Activated naive CD8-positive, alpha-beta T cell (primary cell): ENCODE measurements around the gene RAC2.

Source experiments
- H3K27ac Mint-ChIP-seq: one replicate; pipeline ENCODE4 v1.8.0; 2021; ENCODE audit warnings: mixed read lengths
- H3K27me3 Mint-ChIP-seq: one replicate; pipeline ENCODE4 v1.8.0; 2021; ENCODE audit warnings: mixed read lengths
- H3K36me3 Mint-ChIP-seq: one replicate; pipeline ENCODE4 v1.8.0; 2021; ENCODE audit warnings: mixed read lengths
- H3K4me1 Mint-ChIP-seq: one replicate; pipeline ENCODE4 v1.8.0; 2021; ENCODE audit warnings: low read depth, mixed read lengths
- H3K4me3 Mint-ChIP-seq: one replicate; pipeline ENCODE4 v1.8.0; 2021; ENCODE audit warnings: mild to moderate bottlenecking, mixed read lengths
- H3K9me3 Mint-ChIP-seq: one replicate; pipeline ENCODE4 v1.8.0; 2021; ENCODE audit warnings: low read depth, mixed read lengths

Gene RAC2

DNA sequence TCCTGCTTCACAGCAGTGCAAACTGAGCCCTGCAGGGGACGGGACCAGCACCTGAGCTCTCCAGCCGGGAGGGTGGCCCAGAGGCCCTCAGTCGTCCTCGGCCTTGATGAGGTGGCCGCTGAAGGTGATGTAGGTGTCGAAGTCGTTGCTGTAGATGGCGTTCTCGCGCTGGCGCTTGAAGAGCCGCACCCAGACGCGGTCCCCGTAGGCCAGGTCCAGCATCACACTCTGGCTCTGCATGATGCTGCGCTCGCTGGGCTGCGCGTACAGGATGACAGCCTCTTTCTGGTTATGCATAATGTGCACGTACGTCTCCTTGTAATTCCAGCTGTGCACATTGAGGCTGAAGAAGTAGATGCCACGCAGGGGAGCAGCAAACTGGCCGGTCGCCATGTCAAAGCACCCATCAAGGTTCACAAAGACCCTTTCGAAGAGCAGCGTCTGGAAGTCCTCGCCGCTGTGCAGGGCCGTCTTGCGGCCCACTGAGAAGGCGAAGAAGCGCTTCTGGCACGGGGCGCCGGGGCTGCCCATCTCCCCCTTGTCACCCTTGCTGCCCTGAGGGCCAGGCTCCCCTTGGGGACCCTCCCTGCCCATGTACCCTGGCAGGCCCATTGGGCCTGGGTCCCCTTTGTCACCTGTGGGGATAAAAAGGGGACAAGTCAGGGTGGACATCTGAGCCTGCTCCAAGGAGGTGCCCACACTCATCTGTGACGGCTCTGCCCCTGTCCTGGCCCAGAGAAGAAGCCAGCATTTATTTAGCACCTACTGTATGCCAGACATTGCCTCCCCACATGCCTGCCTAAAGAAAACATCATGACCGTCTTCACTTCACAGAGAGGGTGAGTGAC, 61.7 kb downstream of the RAC2 start:
- peaks cover 43% of the 10 kb centered on the region for H3K4me1 Mint-ChIP-seq
- no peaks in the 10 kb centered on the region for H3K9me3 Mint-ChIP-seq

DNA sequence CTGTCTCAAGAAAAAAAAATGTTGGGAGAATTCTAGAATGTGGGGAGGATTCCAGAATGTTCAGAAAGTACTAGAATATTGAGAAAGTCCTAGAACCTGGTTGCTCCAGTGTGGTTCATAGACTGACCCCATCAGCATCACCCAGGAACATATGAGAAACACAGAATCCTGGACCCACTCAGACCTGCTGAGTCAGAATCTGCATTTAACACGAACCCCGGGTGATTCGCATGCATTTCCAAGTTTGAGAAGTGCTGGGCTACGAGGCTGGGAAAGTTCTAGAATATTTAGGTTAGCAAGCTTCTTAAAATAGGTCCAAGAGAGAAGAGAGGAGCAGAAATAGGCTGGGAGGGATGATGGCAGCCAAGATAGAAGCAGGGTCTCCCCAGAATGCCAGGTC, 62.4 kb downstream of the RAC2 start:
- Mint-ChIP-seq H3K27ac (no peak overlapping the region), H3K4me1 (peaks cover 44% of the 10 kb centered on the region), H3K9me3 (no peaks in the 10 kb centered on the region), H3K27me3 (no peaks in the 10 kb centered on the region), H3K4me3 (no peak overlapping the region), H3K36me3 (no peaks in the 10 kb centered on the region)

More for the DNA sequence above, 61.7 kb downstream of the RAC2 start:
- Mint-ChIP-seq H3K27me3 (no peaks in the 10 kb centered on the region), H3K36me3 (no peaks in the 10 kb centered on the region), H3K4me3 (no peak overlapping the region), H3K27ac (no peak overlapping the region)

DNA sequence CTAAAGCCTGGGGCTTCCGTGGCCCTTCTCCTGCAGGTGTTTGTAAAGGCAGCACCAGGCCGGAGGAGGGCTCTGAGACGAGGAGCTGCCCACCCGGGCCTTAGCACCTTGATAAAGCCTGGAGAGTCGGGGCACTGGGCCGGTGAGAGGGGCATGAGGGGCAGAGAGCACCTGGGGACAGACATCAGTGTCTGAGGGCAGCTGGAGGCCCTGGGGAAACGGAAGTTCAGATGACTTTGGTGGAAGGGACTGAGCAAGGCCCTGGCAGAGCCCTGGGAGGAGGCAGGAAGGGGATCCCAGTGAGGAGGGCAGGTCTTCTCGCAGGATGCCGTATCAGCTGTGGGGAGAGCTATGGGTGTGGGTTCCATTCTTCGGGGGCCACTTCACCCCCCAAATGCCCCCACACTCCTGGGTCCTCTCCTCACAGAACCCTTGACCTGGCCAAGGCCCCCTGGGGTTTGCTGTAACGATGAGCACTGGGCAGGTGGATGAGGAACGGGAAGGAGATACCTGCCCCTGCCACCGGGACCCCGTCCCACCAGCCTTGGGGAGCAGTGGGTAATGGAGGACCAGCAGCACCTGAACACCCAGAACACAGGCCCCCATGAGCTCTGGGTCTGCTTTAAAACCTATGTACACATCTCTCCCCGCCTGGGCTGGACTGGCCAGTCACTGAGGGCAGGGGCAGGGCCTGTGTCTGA, 63.4 kb downstream of the RAC2 start:
- no peaks in the 10 kb centered on the region for H3K27me3 Mint-ChIP-seq
- peaks cover 43% of the 10 kb centered on the region for H3K4me1 Mint-ChIP-seq
- H3K9me3 Mint-ChIP-seq, result no peaks in the 10 kb centered on the region
- no peak overlapping the region for H3K27ac Mint-ChIP-seq
- H3K36me3 Mint-ChIP-seq, result no peaks in the 10 kb centered on the region
- no peak overlapping the region for H3K4me3 Mint-ChIP-seq

DNA sequence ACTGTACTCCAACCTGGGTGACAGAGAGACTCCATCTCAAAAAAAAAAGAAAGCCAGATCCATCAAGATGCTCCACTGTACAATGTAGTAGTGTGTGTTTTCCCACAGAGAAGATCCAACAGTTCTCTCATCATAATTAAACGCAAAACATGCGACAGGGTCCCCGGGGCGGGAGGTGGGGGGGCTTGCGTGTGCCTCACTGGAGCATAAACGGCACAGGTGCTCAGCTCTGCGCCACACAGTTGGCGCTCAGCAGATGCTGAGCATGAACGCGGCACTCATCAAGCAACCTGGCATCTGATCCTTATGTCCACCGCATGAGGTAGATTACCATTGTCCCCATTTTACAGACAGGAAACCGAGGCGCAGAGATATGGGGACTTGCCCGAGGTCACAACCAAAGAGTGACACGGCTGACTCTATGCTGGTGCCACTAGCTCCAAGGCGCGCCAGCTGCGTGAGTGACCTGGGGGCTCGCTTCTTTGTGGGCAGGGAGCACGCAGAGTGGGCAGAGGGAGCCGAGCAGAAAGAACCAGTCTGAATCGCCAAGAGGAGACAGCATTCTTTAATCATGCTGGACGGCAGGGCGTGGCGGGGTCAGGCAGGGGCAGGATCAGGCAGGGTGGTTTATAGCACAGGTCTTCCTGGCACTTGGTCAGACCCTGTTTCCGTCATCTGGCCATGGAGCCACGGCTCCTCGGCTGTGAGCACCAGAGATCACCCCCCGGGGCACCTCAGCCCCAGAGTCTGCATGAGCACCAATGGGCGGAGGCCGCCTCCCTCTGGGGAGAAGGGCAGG, 64.2 kb downstream of the RAC2 start:
- H3K4me1 Mint-ChIP-seq, result peaks cover 39% of the 10 kb centered on the region
- H3K36me3 Mint-ChIP-seq, result no peaks in the 10 kb centered on the region
- no peak overlapping the region for H3K27ac Mint-ChIP-seq

DNA sequence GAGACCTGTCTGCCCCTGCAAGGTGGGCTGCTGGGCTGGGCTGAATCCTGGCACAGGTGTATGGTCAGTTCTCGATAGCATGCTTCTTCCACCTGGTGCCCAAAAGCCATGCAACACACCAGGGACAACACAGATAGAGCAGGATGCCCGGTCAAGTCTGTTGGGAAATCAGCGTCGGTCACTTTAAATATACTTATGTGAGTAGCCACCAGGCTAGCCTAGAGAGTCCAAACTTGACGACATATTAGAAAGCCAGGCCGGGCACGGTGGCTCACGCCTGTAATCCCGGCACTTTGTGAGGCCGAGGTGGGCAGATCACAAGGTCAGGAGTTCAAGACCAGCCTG, 65.0 kb downstream of the RAC2 start:
- H3K27me3 Mint-ChIP-seq, result no peaks in the 10 kb centered on the region
- H3K4me1 Mint-ChIP-seq, result peaks cover 40% of the 10 kb centered on the region
- no peaks in the 10 kb centered on the region for H3K36me3 Mint-ChIP-seq
- H3K27ac Mint-ChIP-seq, result no peak overlapping the region
- H3K9me3 Mint-ChIP-seq, result no peaks in the 10 kb centered on the region
- no peak overlapping the region for H3K4me3 Mint-ChIP-seq

More for the DNA sequence above, 64.2 kb downstream of the RAC2 start:
- H3K27me3 Mint-ChIP-seq, result no peaks in the 10 kb centered on the region
- no peak overlapping the region for H3K4me3 Mint-ChIP-seq
- no peaks in the 10 kb centered on the region for H3K9me3 Mint-ChIP-seq

DNA sequence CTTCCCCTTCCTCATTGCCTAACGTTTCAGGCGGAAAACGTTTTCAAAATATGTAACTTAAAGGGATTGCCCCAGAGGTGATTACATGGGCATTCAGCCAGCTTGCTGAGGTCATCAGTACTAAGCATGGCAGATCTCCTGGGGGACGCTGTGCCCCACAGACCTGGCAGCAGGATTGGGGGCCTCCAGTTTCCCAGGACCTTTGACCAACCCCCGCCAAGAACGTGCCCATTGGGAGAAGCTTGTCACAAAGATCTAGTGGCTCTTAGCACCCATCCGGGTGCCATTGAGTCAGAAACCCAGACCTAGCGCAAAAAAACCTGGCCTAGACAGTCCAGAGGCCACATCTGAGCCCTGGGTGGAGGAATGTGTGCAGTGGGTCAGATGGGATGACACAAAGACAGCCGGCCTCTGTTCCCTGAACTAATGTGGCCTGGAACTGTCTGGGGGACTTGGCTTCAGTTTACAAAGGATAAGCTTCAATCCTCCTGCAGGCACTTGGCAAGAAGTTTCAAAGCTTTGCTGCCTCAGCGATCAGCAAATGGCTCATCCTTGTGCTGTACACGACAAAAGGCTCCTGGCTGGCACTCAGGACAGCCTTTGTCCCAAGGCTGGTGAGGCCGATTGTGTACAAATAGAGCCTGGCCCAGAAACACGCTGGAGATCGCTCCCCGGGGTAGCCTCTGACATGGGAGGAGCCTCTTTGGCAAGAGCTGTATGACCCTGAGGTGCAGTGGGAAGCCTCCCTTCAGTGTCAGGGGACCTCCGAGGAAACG, 65.5 kb downstream of the RAC2 start:
- Mint-ChIP-seq H3K4me1 (peaks cover 38% of the 10 kb centered on the region), H3K27ac (peak overlapping the region; percentile 31), H3K36me3 (no peaks in the 10 kb centered on the region), H3K27me3 (no peaks in the 10 kb centered on the region), H3K4me3 (no peak overlapping the region), H3K9me3 (no peaks in the 10 kb centered on the region)

GRCh38 chr22:37177755-37178154, 66.3 kb downstream of the RAC2 start:
- Mint-ChIP-seq H3K27ac (peak overlapping the region; percentile 23), H3K9me3 (no peaks in the 10 kb centered on the region), H3K4me3 (no peak overlapping the region), H3K36me3 (peaks cover 2% of the 10 kb centered on the region), H3K27me3 (no peaks in the 10 kb centered on the region), H3K4me1 (peaks cover 37% of the 10 kb centered on the region)

GRCh38 chr22:37177221-37177620, 66.8 kb downstream of the RAC2 start:
- no peaks in the 10 kb centered on the region for H3K27me3 Mint-ChIP-seq
- H3K4me3 Mint-ChIP-seq, result no peak overlapping the region
- H3K36me3 Mint-ChIP-seq, result peaks cover 2% of the 10 kb centered on the region
- peaks cover 38% of the 10 kb centered on the region for H3K4me1 Mint-ChIP-seq
- peak overlapping the region; percentile 93 for H3K27ac Mint-ChIP-seq
- no peaks in the 10 kb centered on the region for H3K9me3 Mint-ChIP-seq

- peak overlapping the region; percentile 93 for H3K27ac Mint-ChIP-seq
- H3K36me3 Mint-ChIP-seq, result peaks cover 2% of the 10 kb centered on the region
- peaks cover 36% of the 10 kb centered on the region for H3K4me1 Mint-ChIP-seq
Measured at GRCh38 chr22:37176464-37177061, 67.5 kb downstream of the RAC2 start.

GRCh38 chr22:37175414-37176281, 68.4 kb downstream of the RAC2 start:
- H3K27ac Mint-ChIP-seq, result peak overlapping the region; percentile 93
- H3K4me1 Mint-ChIP-seq, result peaks cover 41% of the 10 kb centered on the region
- H3K27me3 Mint-ChIP-seq, result no peaks in the 10 kb centered on the region
- no peaks in the 10 kb centered on the region for H3K9me3 Mint-ChIP-seq
- peaks cover 2% of the 10 kb centered on the region for H3K36me3 Mint-ChIP-seq
- H3K4me3 Mint-ChIP-seq, result peak overlapping the region; percentile 68

More at GRCh38 chr22:37176464-37177061, 67.5 kb downstream of the RAC2 start:
- Mint-ChIP-seq H3K9me3 (no peaks in the 10 kb centered on the region), H3K4me3 (peak overlapping the region; percentile 68), H3K27me3 (no peaks in the 10 kb centered on the region)
